PFSK-1 (cell line): ENCODE measurements around the gene ORM1.

Experiments used
- FOXP2 ChIP-seq: optimal IDR thresholded peaks from 2 replicates; pipeline ENCODE3; 2011; ENCODE audit warnings: borderline replicate concordance, control low read depth, inconsistent platforms; ENCODE audit not compliant: insufficient read depth; ENCODE audit errors: extremely low read length, extremely low read depth
- POLR2AphosphoS5 ChIP-seq: IDR thresholded peaks from 2 replicates; pipeline ENCODE4 v1.6.1; 2012; ENCODE audit warnings: low read depth, mild to moderate bottlenecking, control low read depth, low read length, moderate library complexity
- REST ChIP-seq, 2 experiments: IDR thresholded peaks; 2 replicates each; pipeline versions ENCODE4 v1.6.1 to v1.8.0; 2011 to 2012; ENCODE audit warnings: low read depth in 2 of 2, low read length in 2 of 2, control low read depth in 1 of 2, inconsistent platforms in 1 of 2, mild to moderate bottlenecking in 1 of 2, moderate library complexity in 1 of 2; ENCODE audit not compliant: insufficient read depth in 1 of 2
- SIN3A ChIP-seq: IDR thresholded peaks from 2 replicates; pipeline ENCODE4 v1.6.1; 2012; ENCODE audit warnings: mild to moderate bottlenecking, low read length, moderate library complexity, borderline replicate concordance; ENCODE audit not compliant: insufficient read depth
- TAF1 ChIP-seq: IDR thresholded peaks from 2 replicates; pipeline ENCODE4 v1.6.1; 2012; ENCODE audit warnings: low read length, control low read depth, borderline replicate concordance; ENCODE audit not compliant: insufficient read depth

Gene ORM1

GRCh38 chr9:114310471-114311450 is 12.1 kb upstream of the ORM1 start:
- TF ChIP-seq POLR2AphosphoS5 (no peak), SIN3A (no peak), TAF1 (no peak), FOXP2 (no peak), REST (IDR thresholded peaks at IDR 0.05; ENCODE audit: insufficient read depth in 1 of 2, low read depth in 2 of 2, low read length in 2 of 2) (no peak)

GRCh38 chr9:114311571-114312512 is 11.1 kb upstream of the ORM1 start:
- no peak for TF ChIP-seq REST (IDR thresholded peaks at IDR 0.05; ENCODE audit: insufficient read depth in 1 of 2, low read depth in 2 of 2, low read length in 2 of 2)
- TF ChIP-seq TAF1, result no peak
- no peak for TF ChIP-seq SIN3A
- TF ChIP-seq FOXP2, result no peak
- TF ChIP-seq POLR2AphosphoS5, result no peak

GRCh38 chr9:114312513-114312875 is 10.4 kb upstream of the ORM1 start:
- TF ChIP-seq TAF1 (no peak), SIN3A (no peak), FOXP2 (no peak), POLR2AphosphoS5 (no peak), REST (IDR thresholded peaks at IDR 0.05; ENCODE audit: insufficient read depth in 1 of 2, low read depth in 2 of 2, low read length in 2 of 2) (no peak)

- TF ChIP-seq POLR2AphosphoS5 (no peak), REST (IDR thresholded peaks at IDR 0.05; ENCODE audit: insufficient read depth in 1 of 2, low read depth in 2 of 2, low read length in 2 of 2) (no peak), SIN3A (no peak), TAF1 (no peak), FOXP2 (no peak)
These were observed 9.7 kb upstream of the ORM1 start for GRCh38 chr9:114313186-114313585.
